ENCODE data around the gene SF3B6.
"Not testable (repeated sequence)": the region's sequence is repeated elsewhere in the genome, so short reads cannot be mapped to it uniquely, and the experiment has no call there.

Gene SF3B6

GRCh38 chr2:24075915-24076848 lies at the start of gene SF3B6:
Gene SF3B6, minus strand, starts transcription at chr2:24076326. Its CDS starts 97 bp downstream, at chr2:24076229.
- peak; percentile 35 for DNase-seq

- no peak for DNase-seq
Observed at GRCh38 chr2:24123922-24124580, 47.9 kb upstream of the SF3B6 start.

GRCh38 chr2:24123195-24123921 lies 47.2 kb upstream of the SF3B6 start, which contains the start of the genes FAM228B and PFN4:
Gene FAM228B, plus strand, starts transcription at chr2:24123469. Its CDS starts 893 bp downstream, at chr2:24124362.
Gene PFN4, minus strand, starts transcription at chr2:24123334. Its CDS starts 799 bp downstream, at chr2:24122535.
- DNase-seq: no peak

GRCh38 chr2:24122366-24123194 lies 46.5 kb upstream of the SF3B6 start:
- DNase-seq: no peak

GRCh38 chr2:24121469-24121868 lies 45.3 kb upstream of the SF3B6 start:
- no peak for DNase-seq

GRCh38 chr2:24121066-24121465 lies 44.9 kb upstream of the SF3B6 start:
- DNase-seq: no peak

- DNase-seq: no peak
Observed at GRCh38 chr2:24117902-24118301, 41.8 kb upstream of the SF3B6 start.

GRCh38 chr2:24115057-24115456 lies 38.9 kb upstream of the SF3B6 start:
- DNase-seq: no peak

GRCh38 chr2:24111407-24111901 lies 35.3 kb upstream of the SF3B6 start:
- no peak for DNase-seq

GRCh38 chr2:24110660-24111303 lies 34.7 kb upstream of the SF3B6 start:
- DNase-seq: no peak

GRCh38 chr2:24109431-24109830 lies 33.3 kb upstream of the SF3B6 start:
- not testable (repeated sequence) for DNase-seq

- no peak for DNase-seq
Observed at GRCh38 chr2:24107336-24107735, 31.2 kb upstream of the SF3B6 start.

GRCh38 chr2:24106786-24107185 lies 30.7 kb upstream of the SF3B6 start:
- no peak for DNase-seq

GRCh38 chr2:24105816-24106215 lies 29.7 kb upstream of the SF3B6 start:
- no peak for DNase-seq

- DNase-seq: no peak
Observed at GRCh38 chr2:24104906-24105305, 28.8 kb upstream of the SF3B6 start.

- no peak for DNase-seq
Observed at GRCh38 chr2:24104110-24104650, 28.1 kb upstream of the SF3B6 start.

- DNase-seq: no peak
Observed at GRCh38 chr2:24102677-24103076, 26.6 kb upstream of the SF3B6 start.

- no peak for DNase-seq
Observed at GRCh38 chr2:24101992-24102391, 25.9 kb upstream of the SF3B6 start.

GRCh38 chr2:24100732-24101131 lies 24.6 kb upstream of the SF3B6 start:
- not testable (repeated sequence) for DNase-seq

- DNase-seq: not testable (repeated sequence)
Observed at GRCh38 chr2:24095171-24095677, 19.1 kb upstream of the SF3B6 start.

GRCh38 chr2:24093270-24093669 lies 17.1 kb upstream of the SF3B6 start:
- not testable (repeated sequence) for DNase-seq
